Stimulated activated CD4-positive, alpha-beta T cell treated with anti-CD3 and anti-CD28 coated beads, Interleukin-15, amount 100 ng/mL, for 1 hour (primary cell): ENCODE measurements around the gene FAF1.

ENCODE experiments used
- DNase-seq, 2 donors: peaks; one replicate each; pipeline ENCODE4 v3.0.0-alpha.2; 2020; ENCODE audit warnings: low read depth in 1 of 2, low spot score in 1 of 2

The FAF1 gene

GRCh38 chr1:50441183-50441582, 518.9 kb downstream of the FAF1 start:
- DNase-seq = no peak

GRCh38 chr1:50438945-50439344, 521.1 kb downstream of the FAF1 start:
- DNase-seq = no peak

DNA sequence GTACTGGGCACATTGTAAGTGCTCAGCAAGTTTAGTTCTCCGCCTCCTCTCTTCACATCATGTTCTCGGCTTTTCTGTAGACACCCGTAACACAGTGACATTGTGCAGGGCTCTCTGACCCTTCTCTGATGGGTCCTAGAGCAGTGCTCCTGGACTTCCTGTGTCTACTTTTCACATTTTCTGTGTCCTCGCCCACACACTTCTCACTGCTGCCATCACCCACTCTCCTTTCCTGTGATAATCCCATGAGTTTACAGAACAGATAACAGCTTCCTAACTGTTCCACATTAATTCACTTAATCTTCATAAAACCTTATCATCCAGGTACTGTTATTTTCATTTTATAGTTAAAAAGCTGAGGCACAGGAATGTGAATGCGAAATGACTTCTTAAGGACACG, 523.6 kb downstream of the FAF1 start:
- DNase-seq = no peak

- no peak for DNase-seq
Observed at GRCh38 chr1:50430010-50430405, 530.1 kb downstream of the FAF1 start.

GRCh38 chr1:50427818-50428779, 532.0 kb downstream of the FAF1 start:
- DNase-seq = no peak

- DNase-seq = no peak
Observed at GRCh38 chr1:50427086-50427817, 532.8 kb downstream of the FAF1 start.

DNA sequence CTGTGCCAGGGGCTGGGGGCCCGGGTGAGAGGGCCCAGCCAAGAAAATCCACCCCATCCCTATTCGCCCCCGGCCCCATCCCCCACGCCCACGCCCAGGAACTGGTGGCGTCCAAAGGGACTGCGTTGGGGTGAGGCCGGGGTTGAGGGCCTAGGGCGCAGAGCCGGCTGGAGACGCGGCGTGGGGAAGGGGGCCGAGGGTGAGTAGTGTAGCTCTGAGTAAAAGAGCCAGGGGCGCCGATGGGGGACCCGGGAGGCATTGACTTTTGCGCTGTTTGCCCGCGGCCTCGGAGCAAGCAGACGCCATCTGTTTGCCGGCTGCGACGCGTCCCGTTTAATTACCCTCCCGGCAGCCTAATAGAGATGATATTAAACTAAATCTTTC, 533.4 kb downstream of the FAF1 start:
- no peak for DNase-seq

- DNase-seq = no peak
Observed at GRCh38 chr1:50426108-50426700, 533.9 kb downstream of the FAF1 start.

GRCh38 chr1:50425376-50426107, 534.5 kb downstream of the FAF1 start:
- DNase-seq = no peak

DNA sequence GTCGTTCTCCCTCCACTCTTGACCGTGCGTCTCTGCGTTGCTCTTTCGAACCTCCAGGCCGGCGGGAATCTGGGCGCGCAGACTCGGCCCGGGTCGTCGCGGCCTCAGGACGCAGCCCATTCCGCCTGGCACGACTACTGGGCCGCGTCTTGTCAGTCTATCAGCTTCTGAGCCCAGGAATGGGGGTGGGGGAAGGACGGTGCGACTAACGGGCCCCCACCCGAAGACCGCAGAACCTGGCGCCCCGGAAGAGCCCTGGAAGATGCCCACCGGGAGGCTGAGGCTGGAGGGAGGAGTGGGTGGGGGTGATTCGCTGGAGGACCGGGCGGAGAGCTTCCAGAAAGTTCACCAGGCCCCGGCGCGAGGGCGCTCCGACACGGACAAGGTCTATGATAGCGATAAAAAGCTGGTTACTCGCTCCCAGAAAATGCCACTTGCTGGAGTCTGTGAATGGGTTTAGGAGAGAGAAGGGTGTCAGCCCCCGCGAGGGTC, 535.1 kb downstream of the FAF1 start:
- DNase-seq = no peak

DNA sequence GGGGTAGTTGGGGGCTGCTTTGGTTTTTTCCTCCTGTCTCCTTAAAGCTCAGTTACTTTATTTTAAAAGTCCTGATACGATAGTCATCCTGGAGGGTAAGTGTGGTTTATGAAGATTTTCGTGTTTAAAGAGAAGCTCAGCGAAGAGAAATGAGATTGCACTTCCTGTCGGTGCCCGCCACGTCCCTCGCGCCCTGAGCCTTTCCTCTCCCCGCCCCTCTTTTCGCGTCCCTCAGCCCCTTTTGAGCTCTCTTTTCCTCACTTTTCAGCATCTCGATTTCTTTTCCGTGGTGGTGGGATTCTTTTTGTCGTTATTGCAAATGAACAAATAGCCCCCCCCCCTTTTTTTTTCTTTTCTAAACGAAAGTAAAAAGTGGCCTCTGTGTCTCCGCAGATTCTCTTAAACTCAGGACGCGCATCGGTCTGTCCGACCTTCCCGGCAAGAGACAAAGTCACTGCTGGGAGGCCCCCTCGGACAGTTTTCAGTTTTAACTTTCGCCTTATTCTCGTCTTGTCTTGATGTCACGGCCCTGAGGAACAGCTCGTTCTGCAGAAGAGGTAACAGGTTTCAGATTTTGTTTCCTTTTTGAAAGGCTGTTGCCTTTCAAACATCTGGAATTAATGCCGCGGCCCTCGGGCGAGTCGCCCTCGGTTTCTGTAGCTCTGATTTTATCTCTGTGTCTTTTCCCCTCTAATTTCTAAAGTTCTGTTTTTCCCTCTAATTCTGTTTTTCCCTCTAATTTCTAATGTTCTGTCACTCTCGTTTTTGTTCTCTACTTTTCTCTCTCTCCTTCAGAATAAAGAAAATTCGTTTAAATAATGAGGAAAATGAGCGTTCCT, 535.8 kb downstream of the FAF1 start:
- DNase-seq = no peak

- no peak for DNase-seq
Observed at GRCh38 chr1:50423670-50424000, 536.4 kb downstream of the FAF1 start.

DNA sequence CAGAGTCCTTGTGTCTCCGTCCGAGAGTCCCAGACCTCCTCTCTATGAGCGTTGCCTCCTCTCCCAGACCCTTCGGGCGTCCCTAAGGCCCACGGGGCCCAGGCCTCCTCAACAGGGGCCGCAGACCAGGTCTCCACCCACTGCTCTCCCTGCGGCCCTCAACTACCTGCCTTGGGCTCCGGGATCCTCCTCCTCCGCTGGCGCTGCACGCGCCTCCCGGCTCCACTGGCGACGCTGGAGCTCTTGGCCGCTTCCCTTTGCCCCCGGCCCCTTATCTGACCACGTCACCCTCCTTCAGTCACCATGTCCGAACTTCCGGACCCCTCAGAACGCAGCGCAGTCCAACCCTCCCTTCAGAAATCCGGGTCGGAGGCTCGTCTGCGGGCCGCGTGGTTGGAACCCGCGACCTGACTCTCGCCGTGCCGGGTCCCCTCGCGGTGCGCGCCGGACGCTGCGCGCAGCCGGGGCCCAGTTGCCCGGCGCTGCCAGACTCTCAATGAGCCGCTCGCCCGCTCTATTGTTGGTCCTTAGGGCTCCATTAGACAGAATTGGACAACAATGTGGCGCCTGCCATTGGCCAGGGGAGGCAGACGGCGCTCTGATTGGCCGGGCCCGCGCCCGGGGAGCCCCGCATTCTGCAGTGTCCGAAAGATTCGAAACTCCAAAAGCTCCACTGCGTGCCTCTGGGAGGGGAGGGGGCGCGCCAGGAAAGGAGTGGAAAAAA, 537.0 kb downstream of the FAF1 start, which contains the start of gene DMRTA2:
Gene DMRTA2, minus strand, starts transcription at position 498 of the 724 bp plus-strand sequence. CDS start 1,907 bp downstream, outside the sequence.
- no peak for DNase-seq

GRCh38 chr1:50422675-50422945, 537.5 kb downstream of the FAF1 start:
- DNase-seq = no peak

DNA sequence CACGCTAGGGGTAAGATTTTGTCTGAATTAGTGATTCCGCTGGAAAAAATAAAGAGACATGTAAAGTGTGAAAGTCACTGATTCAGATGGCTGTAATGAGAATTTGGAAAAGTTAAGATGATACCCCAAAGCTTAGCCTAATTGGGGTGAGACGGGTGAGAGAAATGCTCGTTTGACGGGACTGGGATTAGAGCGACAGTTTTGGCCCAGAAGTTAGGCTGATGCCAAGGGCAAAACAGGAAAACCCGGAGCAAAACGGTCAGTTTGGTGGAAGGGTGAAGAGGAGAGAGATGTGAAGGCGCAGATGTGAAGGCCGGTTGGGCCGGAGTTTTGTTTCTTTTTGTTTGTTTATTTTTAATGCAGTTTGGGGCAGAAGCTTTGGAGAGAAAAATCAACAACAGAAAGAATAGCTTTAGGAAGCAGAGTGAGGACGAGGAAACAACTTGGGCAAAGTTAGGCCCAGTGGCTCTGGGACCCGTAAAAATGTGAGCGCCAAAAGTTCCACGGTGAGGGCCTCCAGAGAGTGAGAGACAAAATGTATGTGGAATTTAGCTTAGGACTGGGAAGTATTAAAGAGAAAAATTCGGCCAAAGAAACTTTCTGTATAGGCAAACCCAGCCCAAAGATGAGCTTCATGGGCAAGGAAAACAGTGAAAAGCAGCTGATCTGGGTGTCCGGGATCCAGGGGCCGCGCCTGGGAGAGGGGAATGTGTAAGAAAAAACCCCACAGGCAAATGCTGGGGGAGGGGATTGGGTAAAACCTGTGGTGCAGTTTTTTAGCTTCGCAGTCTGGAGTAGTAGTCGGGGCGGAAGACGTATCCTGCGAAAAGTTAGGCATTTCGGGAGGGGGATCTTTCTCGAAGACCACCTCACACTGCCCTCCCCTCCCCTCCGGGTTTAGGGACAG, 538.0 kb downstream of the FAF1 start:
- no peak for DNase-seq

DNA sequence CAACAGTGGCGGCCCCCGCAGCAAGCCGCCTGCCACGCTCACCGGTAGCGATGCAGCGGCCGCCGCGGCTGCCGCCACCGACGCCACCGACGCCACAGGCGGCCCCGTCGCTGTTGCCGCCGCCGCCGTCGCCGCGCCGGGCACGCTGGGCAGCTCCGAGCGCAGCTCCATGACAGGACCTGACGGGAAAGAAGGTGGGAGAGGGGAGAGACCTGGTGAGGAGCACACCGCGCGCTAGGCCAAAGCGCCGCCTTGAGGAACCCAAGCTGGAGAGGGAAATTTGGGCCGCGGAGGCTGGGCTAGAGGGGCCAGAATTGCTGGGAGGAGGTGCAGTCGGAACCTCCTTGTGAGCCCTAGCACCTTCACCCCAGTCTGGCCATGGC, 538.7 kb downstream of the FAF1 start:
- DNase-seq = no peak

GRCh38 chr1:50420689-50421365, 539.2 kb downstream of the FAF1 start:
- DNase-seq = no peak
